Trophoblast cell (in vitro differentiated cells and primary cell): ENCODE results near the gene KCNIP4.

Experiments used
- DNase-seq, 2 donors: peaks; one replicate each; pipeline ENCODE4 v3.0.0-alpha.2; 2016
- H2AFZ ChIP-seq: 2 replicates; pipeline ENCODE4 v1.6.1; 2013; ENCODE audit warnings: low read length, moderate library complexity, mild to moderate bottlenecking; ENCODE audit not compliant: insufficient read depth, poor library complexity
- H2AK5ac ChIP-seq: 2 replicates; pipeline ENCODE4 v1.6.1; 2013; ENCODE audit warnings: mild to moderate bottlenecking, low read length
- H2BK120ac ChIP-seq: 2 replicates; pipeline ENCODE4 v1.6.1; 2013; ENCODE audit warnings: low read length, mild to moderate bottlenecking, moderate library complexity; ENCODE audit not compliant: insufficient read depth, poor library complexity
- H2BK12ac ChIP-seq: 2 replicates; pipeline ENCODE4 v1.6.1; 2013; ENCODE audit warnings: mild to moderate bottlenecking, low read length, moderate library complexity
- H2BK5ac ChIP-seq: 2 replicates; pipeline ENCODE4 v1.6.1; 2013; ENCODE audit warnings: low read length, low read depth, moderate library complexity, mild to moderate bottlenecking; ENCODE audit not compliant: poor library complexity
- H3K14ac ChIP-seq: 2 replicates; pipeline ENCODE4 v1.6.1; 2013; ENCODE audit warnings: mild to moderate bottlenecking, low read length
- H3K18ac ChIP-seq: 2 replicates; pipeline ENCODE4 v1.6.1; 2013; ENCODE audit warnings: mild to moderate bottlenecking, low read length
- H3K23ac ChIP-seq: 2 replicates; pipeline ENCODE4 v1.6.1; 2013; ENCODE audit warnings: low read length
- H3K27ac ChIP-seq: 2 replicates; pipeline ENCODE4 v1.5.1; 2013; ENCODE audit warnings: low read depth, mild to moderate bottlenecking, inconsistent platforms, low read length, moderate library complexity
- H3K27me3 ChIP-seq: 2 replicates; pipeline ENCODE4 v1.6.1; 2013; ENCODE audit warnings: inconsistent platforms, mild to moderate bottlenecking, low read length, moderate library complexity; ENCODE audit not compliant: insufficient read depth
- H3K36me3 ChIP-seq, 2 experiments: 1 replicate in 1 of 2; 2 replicates in 1 of 2; pipeline ENCODE4 v1.6.1; 2013; ENCODE audit warnings: low read length in 2 of 2, mild to moderate bottlenecking in 2 of 2, moderate library complexity in 1 of 2; ENCODE audit not compliant: insufficient read depth in 2 of 2, control insufficient read depth in 1 of 2
- H3K4ac ChIP-seq: 2 replicates; pipeline ENCODE4 v1.6.1; 2013; ENCODE audit warnings: low read depth, mild to moderate bottlenecking, low read length, moderate library complexity
- H3K4me1 ChIP-seq, 2 experiments: 1 replicate in 1 of 2; 2 replicates in 1 of 2; pipeline ENCODE4 v1.6.1; 2013; ENCODE audit warnings: low read length in 2 of 2, mild to moderate bottlenecking in 2 of 2, moderate library complexity in 1 of 2; ENCODE audit not compliant: insufficient read depth in 2 of 2, control insufficient read depth in 1 of 2
- H3K4me2 ChIP-seq: 2 replicates; pipeline ENCODE4 v1.6.1; 2013; ENCODE audit warnings: inconsistent platforms, mild to moderate bottlenecking, low read length, moderate library complexity
- H3K4me3 ChIP-seq: 2 replicates; pipeline ENCODE4 v1.5.1; 2013; ENCODE audit warnings: mild to moderate bottlenecking, low read depth, low read length, inconsistent platforms
- H3K79me1 ChIP-seq: one replicate; pipeline ENCODE4 v1.6.1; 2013; ENCODE audit warnings: low read length
- H3K79me2 ChIP-seq: 2 replicates; pipeline ENCODE4 v1.6.1; 2013; ENCODE audit warnings: low read length, mild to moderate bottlenecking; ENCODE audit not compliant: control insufficient read depth, insufficient read depth, poor library complexity
- H3K9ac ChIP-seq: 2 replicates; pipeline ENCODE4 v1.6.1; 2013; ENCODE audit warnings: mild to moderate bottlenecking, low read length
- H3K9me3 ChIP-seq: 2 replicates; pipeline ENCODE4 v1.6.1; 2013; ENCODE audit warnings: low read depth, mild to moderate bottlenecking, control low read depth, inconsistent platforms, low read length; ENCODE audit not compliant: insufficient read depth
- H4K12ac ChIP-seq: 2 replicates; pipeline ENCODE4 v1.6.1; 2013; ENCODE audit warnings: low read depth, mild to moderate bottlenecking, low read length, moderate library complexity
- H4K8ac ChIP-seq: 2 replicates; pipeline ENCODE4 v1.6.1; 2013; ENCODE audit warnings: low read depth, mild to moderate bottlenecking, low read length, moderate library complexity
- H4K91ac ChIP-seq: one replicate; pipeline ENCODE4 v1.6.1; 2013; ENCODE audit warnings: low read depth, mild to moderate bottlenecking, low read length, moderate library complexity
- WGBS: extraction: QIAGEN DNeasy Blood & Tissue Kit; methylation state at CpG from one replicate; pipeline ENCODE4 v1.1.7; 2013; ENCODE audit warnings: missing lambda C conversion rate; ENCODE audit not compliant: insufficient read length, insufficient coverage; ENCODE audit errors: extremely low coverage; 5-methylcytosine and 5-hydroxymethylcytosine counted together

The KCNIP4 gene

DNA sequence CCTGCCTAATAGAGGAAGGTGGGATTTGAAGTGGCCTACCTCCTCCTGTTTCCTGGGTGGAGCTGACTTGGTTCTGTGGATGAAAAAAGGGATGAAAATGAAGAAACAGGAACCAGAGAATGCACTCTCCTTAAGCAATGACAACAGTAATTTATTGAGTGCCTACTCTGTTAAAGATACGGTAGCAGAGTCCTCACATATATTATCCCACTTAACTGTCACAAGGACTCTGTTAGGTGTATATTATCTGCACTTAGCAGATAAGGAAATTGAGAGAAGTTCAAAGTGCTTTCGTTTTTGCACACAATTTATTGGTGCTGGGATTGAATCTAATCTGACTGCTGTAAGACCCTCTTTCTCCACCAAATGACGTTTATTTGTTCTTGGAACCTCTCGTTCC is 947.1 kb downstream of the KCNIP4 start:
- H3K4me3 ChIP-seq: no peak overlapping the region
- no peak overlapping the region for H3K4me2 ChIP-seq
- no CpG with 5 or more reads among the region's 4 CpGs for WGBS

DNA sequence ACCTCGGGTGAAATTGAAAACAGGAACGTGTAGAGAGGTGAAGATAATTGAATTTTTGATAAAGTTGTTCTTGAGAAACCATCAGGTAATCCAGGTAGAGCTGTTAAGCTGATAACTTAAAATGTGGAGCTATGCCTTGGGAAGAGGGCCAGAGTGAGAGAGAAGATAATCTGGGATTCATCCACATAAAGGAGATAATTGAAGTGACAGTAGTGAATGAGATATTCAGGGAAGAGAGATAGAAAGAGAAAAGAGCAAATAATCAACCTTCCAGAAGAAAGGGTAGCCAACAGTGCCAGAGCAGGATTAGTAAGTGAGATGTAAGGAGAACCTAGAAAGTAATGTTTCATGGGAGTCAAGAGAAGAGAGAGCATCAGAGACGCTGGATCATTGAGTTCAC is 950.7 kb downstream of the KCNIP4 start:
- H3K18ac ChIP-seq: no peak overlapping the region
- H3K79me2 ChIP-seq: no peaks in the 10 kb centered on the region
- no peak overlapping the region for H4K91ac ChIP-seq
- DNase-seq: no peak
- H3K4me2 ChIP-seq: no peak overlapping the region
- H4K8ac ChIP-seq: no peak overlapping the region
- H2BK12ac ChIP-seq: no peak overlapping the region
- no peak overlapping the region for H3K14ac ChIP-seq
- H3K4ac ChIP-seq: no peak overlapping the region
- no peak overlapping the region for H2AFZ ChIP-seq
- H3K27me3 ChIP-seq: no peaks in the 10 kb centered on the region
- H3K4me1 ChIP-seq: no peaks in the 10 kb centered on the region
- no CpG with 5 or more reads among the region's 3 CpGs for WGBS
- H2AK5ac ChIP-seq: no peak overlapping the region
- no peaks in the 10 kb centered on the region for H3K79me1 ChIP-seq
- H3K36me3 ChIP-seq: no peaks in the 10 kb centered on the region
- H3K9ac ChIP-seq: no peak overlapping the region
- H3K9me3 ChIP-seq: no peaks in the 10 kb centered on the region
- no peak overlapping the region for H2BK5ac ChIP-seq
- H3K23ac ChIP-seq: no peak overlapping the region
- no peak overlapping the region for H3K4me3 ChIP-seq
- no peak overlapping the region for H2BK120ac ChIP-seq
- no peak overlapping the region for H3K27ac ChIP-seq
- H4K12ac ChIP-seq: no peak overlapping the region

More for the DNA sequence above, 947.1 kb downstream of the KCNIP4 start:
- Histone ChIP-seq H2BK12ac (no peak overlapping the region), H2AK5ac (no peak overlapping the region), H2AFZ (no peak overlapping the region), H3K18ac (no peak overlapping the region), H3K14ac (no peak overlapping the region), H3K4ac (no peak overlapping the region), H3K23ac (no peak overlapping the region), H3K79me1 (no peaks in the 10 kb centered on the region), H2BK120ac (no peak overlapping the region), H3K9me3 (no peaks in the 10 kb centered on the region), H4K8ac (no peak overlapping the region), H4K12ac (no peak overlapping the region), H3K9ac (no peak overlapping the region), H3K4me1 (no peaks in the 10 kb centered on the region), H3K36me3 (no peaks in the 10 kb centered on the region), H4K91ac (no peak overlapping the region), H3K27ac (no peak overlapping the region), H3K27me3 (no peaks in the 10 kb centered on the region), H3K79me2 (no peaks in the 10 kb centered on the region), H2BK5ac (no peak overlapping the region)
- DNase-seq: no peak

DNA sequence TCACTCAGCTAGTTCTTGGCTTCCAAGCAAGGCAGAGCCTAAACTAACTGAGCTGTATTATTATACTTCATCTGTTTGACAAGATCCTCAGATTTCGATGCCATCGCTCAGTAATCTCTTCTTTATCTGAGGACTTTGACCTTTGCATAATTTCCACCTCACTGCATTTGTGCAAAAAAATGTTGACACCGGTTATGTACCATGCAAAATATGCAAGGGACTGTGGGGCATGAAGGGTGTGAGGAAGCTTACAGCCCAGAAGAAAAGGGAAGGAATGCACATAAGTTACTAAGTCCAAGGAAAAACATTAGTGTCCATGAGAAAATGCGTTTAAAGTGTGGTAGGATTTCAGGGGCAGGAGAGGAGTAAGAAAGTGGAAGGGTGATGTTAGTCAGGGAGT is 953.0 kb downstream of the KCNIP4 start:
- H2BK12ac ChIP-seq: no peak overlapping the region
- no peak overlapping the region for H3K4me2 ChIP-seq
- peak; percentile 5 to 63 for DNase-seq
- no peaks in the 10 kb centered on the region for H3K9me3 ChIP-seq
- no peak overlapping the region for H4K8ac ChIP-seq
- H2AK5ac ChIP-seq: no peak overlapping the region
- H3K27me3 ChIP-seq: no peaks in the 10 kb centered on the region
- no peak overlapping the region for H3K27ac ChIP-seq
- H2AFZ ChIP-seq: no peak overlapping the region
- H3K23ac ChIP-seq: no peak overlapping the region
- no peaks in the 10 kb centered on the region for H3K36me3 ChIP-seq
- H3K9ac ChIP-seq: no peak overlapping the region
- no peak overlapping the region for H4K12ac ChIP-seq
- H2BK5ac ChIP-seq: no peak overlapping the region
- H3K18ac ChIP-seq: no peak overlapping the region
- no peak overlapping the region for H2BK120ac ChIP-seq
- no peak overlapping the region for H4K91ac ChIP-seq
- no peaks in the 10 kb centered on the region for H3K4me1 ChIP-seq
- H3K79me2 ChIP-seq: no peaks in the 10 kb centered on the region
- H3K14ac ChIP-seq: no peak overlapping the region
- H3K79me1 ChIP-seq: no peaks in the 10 kb centered on the region
- H3K4me3 ChIP-seq: no peak overlapping the region
- WGBS: 100% methylated on average over 1 of the region's 4 CpGs
- no peak overlapping the region for H3K4ac ChIP-seq

DNA sequence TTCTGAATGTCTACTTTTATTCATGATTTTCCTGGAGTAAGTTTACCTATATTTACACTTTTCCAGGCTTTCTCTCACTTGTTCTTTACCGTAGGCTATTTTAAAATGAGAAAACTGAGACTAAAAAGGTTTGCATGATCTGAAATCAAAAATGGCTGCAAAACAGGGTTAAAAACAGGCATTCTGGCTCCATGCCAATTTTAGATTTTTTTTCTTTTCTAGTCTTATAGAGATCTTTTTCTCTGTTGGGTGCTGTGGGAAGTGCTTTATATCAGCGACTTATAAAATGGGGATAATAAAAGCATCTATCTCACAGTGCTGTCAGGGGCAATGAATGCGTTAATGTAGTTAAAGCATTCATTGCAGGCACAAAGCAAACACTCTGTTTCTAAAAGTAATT is 953.6 kb downstream of the KCNIP4 start:
- Histone ChIP-seq H3K9ac (no peak overlapping the region), H4K8ac (no peak overlapping the region), H4K12ac (no peak overlapping the region), H4K91ac (no peak overlapping the region), H3K27ac (no peak overlapping the region), H2BK5ac (no peak overlapping the region), H3K36me3 (no peaks in the 10 kb centered on the region), H3K79me1 (no peaks in the 10 kb centered on the region), H3K14ac (no peak overlapping the region), H3K23ac (no peak overlapping the region), H3K4me1 (no peaks in the 10 kb centered on the region), H2AK5ac (no peak overlapping the region), H3K4ac (no peak overlapping the region), H3K9me3 (no peaks in the 10 kb centered on the region), H2BK12ac (no peak overlapping the region), H3K79me2 (no peaks in the 10 kb centered on the region), H3K27me3 (no peaks in the 10 kb centered on the region), H2AFZ (no peak overlapping the region), H3K4me3 (no peak overlapping the region), H2BK120ac (no peak overlapping the region), H3K4me2 (no peak overlapping the region), H3K18ac (no peak overlapping the region)
- no CpG with 5 or more reads among the region's 3 CpGs for WGBS
- DNase-seq: no peak
